Measurements from ENCODE around the gene C5orf15.

Gene C5orf15

DNA sequence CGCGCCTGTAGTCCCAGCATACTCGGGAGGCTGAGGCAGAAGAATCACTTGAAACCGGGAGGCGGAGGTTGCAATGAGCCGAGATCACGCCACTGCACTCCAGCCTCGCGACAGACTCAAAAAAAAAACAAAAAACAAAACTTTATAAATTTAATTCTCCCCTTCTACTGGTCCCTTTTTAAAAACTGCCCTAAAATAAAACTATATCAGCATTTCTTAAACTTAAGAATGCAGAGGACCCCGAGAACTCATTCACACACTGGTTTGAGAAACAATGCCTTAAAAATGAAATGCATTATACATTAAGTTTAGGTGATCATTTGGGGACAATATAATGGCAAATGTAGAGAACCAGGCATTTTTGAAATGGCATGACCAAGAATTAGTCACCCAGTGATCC, 2.3 kb downstream of the C5orf15 start:
- Histone ChIP-seq H3K27me3 (replicated peaks; ENCODE audit: control insufficient read depth, insufficient read depth, low read length) (no peaks in the 10 kb centered on the region), H3K36me3 (ENCODE audit: control insufficient read depth, insufficient read depth, low read length) (no peaks in the 10 kb centered on the region), H3K4me3 (replicated peaks; ENCODE audit: low read depth, low read length) (no peak overlapping the region)
- DNase-seq (ENCODE audit: extremely low read depth, insufficient read length) = no peak
- TF ChIP-seq, protein P1, sequence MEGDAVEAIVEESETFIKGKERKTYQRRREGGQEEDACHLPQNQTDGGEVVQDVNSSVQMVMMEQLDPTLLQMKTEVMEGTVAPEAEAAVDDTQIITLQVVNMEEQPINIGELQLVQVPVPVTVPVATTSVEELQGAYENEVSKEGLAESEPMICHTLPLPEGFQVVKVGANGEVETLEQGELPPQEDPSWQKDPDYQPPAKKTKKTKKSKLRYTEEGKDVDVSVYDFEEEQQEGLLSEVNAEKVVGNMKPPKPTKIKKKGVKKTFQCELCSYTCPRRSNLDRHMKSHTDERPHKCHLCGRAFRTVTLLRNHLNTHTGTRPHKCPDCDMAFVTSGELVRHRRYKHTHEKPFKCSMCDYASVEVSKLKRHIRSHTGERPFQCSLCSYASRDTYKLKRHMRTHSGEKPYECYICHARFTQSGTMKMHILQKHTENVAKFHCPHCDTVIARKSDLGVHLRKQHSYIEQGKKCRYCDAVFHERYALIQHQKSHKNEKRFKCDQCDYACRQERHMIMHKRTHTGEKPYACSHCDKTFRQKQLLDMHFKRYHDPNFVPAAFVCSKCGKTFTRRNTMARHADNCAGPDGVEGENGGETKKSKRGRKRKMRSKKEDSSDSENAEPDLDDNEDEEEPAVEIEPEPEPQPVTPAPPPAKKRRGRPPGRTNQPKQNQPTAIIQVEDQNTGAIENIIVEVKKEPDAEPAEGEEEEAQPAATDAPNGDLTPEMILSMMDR (IDR thresholded peaks at IDR 0.05; ENCODE audit: insufficient read depth, low read length, poor library complexity, severe bottlenecking) = no peak

DNA sequence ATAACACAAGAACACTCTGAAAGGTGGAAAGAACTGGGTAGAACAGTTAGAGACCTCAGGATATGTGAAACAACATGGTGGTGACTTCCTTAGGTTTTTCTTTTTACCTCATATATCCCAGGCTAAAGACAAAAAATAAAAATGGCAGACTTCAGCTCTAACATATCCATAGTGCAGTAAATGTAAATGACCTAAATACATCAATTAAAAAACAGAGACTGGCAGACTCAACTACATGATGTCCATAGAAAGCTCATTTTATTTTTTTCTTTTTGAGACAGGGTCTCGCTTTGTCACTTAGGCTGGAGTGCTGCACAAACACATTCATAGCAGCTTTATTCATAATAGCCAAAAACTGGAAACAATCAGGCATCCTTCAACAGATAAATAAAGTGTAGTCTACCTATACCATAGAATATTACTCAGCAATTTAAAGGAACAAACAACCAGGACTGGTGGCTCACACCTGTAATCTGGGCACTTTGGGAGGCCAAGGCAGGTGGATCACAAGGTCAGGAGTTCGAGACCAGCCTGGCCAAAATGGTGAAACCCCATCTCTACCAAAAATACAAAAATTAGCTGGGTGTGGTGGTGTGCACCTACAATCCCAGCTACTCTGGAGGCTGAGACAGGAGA, 4.8 kb downstream of the C5orf15 start:
- DNase-seq (ENCODE audit: extremely low read depth, insufficient read length) = no peak
- Histone ChIP-seq H3K4me3 (replicated peaks; ENCODE audit: low read depth, low read length) (no peak overlapping the region), H3K27me3 (replicated peaks; ENCODE audit: control insufficient read depth, insufficient read depth, low read length) (no peaks in the 10 kb centered on the region), H3K36me3 (ENCODE audit: control insufficient read depth, insufficient read depth, low read length) (no peaks in the 10 kb centered on the region)
- TF ChIP-seq, protein P1 (IDR thresholded peaks at IDR 0.05; ENCODE audit: insufficient read depth, low read length, poor library complexity, severe bottlenecking) = no peak

DNA sequence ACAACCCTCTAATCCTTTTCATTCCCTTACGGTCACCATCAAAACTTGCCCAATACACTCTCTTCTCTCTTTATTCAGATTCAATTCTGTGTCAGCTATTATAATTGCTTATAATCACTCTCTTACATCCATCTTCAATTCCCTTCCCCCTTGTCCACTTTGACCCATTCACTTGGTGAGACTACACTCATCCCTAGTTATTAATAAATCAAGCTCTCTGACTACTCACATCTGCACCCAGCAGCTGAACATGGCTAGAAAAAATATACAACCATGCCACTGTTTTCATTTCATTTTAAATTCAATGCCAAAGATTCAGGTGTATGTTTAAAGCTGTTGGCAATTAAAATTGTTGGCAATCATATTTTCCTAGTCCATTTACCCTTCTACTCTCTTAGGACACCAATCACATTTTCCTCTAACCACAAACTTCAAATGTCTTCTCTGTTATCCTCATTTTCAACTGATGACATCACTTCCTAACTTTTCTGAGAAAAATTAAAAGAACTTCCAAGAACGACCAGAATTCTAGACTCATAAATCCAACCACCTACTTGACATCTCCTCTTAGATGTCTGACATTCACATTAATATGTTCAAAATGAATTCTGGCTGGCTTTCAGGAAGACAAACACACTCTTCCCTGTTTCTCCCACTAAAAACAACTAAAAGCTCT, 5.5 kb downstream of the C5orf15 start:
- Histone ChIP-seq H3K36me3 (ENCODE audit: control insufficient read depth, insufficient read depth, low read length) (no peaks in the 10 kb centered on the region), H3K4me3 (replicated peaks; ENCODE audit: low read depth, low read length) (no peak overlapping the region), H3K27me3 (replicated peaks; ENCODE audit: control insufficient read depth, insufficient read depth, low read length) (no peaks in the 10 kb centered on the region)
- TF ChIP-seq, protein P1 (IDR thresholded peaks at IDR 0.05; ENCODE audit: insufficient read depth, low read length, poor library complexity, severe bottlenecking) = no peak
- DNase-seq (ENCODE audit: extremely low read depth, insufficient read length) = no peak

DNA sequence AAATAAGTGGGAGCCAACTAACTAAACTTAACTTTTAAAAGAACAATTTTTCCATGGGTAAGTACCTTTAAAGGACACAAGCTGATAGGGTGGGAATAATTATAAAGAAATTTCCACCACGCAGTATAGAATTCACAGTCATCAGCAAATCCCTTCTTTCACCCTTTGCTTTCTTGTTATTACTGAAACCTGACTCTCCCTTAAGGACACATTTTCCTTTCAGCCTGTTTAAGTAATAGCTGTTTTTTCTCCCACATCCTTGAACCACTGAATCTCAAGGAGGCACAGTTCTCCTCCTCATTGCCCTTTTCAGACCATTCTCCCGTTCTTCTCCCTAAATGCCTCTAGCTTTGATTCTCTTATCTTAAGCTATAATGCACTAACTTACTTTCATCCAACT, 6.3 kb downstream of the C5orf15 start:
- Histone ChIP-seq H3K4me3 (replicated peaks; ENCODE audit: low read depth, low read length) (no peak overlapping the region), H3K27me3 (replicated peaks; ENCODE audit: control insufficient read depth, insufficient read depth, low read length) (no peaks in the 10 kb centered on the region), H3K36me3 (ENCODE audit: control insufficient read depth, insufficient read depth, low read length) (no peaks in the 10 kb centered on the region)
- TF ChIP-seq, protein P1 (IDR thresholded peaks at IDR 0.05; ENCODE audit: insufficient read depth, low read length, poor library complexity, severe bottlenecking) = no peak
- no peak for DNase-seq (ENCODE audit: extremely low read depth, insufficient read length)

DNA sequence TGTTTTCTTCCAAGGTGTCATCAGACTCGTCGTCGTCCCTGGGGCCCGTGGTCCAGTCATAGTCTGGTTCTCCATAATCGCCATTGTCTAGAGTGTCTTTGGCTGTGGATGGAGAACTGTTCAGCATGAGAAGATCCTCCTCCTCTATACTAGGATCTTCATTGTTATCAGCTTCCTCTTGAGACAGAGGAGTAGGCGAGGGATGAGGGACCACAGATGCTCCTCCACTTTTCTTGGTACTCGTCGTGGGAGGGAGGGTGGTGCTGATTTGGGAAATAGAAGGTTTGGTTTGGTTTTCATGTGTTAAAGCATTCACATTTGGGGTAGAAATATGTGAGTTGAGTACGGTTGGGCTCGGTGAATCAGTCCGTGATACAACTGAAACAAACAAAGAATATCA, 8.8 kb downstream of the C5orf15 start:
- Histone ChIP-seq H3K36me3 (ENCODE audit: control insufficient read depth, insufficient read depth, low read length) (peaks cover 1% of the 10 kb centered on the region; the same call in 1 of the 2 replicates), H3K27me3 (replicated peaks; ENCODE audit: control insufficient read depth, insufficient read depth, low read length) (no peaks in the 10 kb centered on the region), H3K4me3 (replicated peaks; ENCODE audit: low read depth, low read length) (peak overlapping the region; percentile 47)
- TF ChIP-seq, protein P1 (IDR thresholded peaks at IDR 0.05; ENCODE audit: insufficient read depth, low read length, poor library complexity, severe bottlenecking) = no peak
- DNase-seq (ENCODE audit: extremely low read depth, insufficient read length) = no peak
